ENCODE measurements around the gene ARID1A. TPM values are rescaled to one million over a fixed set of nuclear protein-coding genes. Genes with fewer than 3 reads are reported as not detected.

ARID1A gene
- total and polyA plus RNA-seq, 9 of the 15 experiments (the other 6 are each of a cell fraction or from before 2014, with no cell fraction given) = 8.3 to 88.3 (median 22.5) TPM

DNA sequence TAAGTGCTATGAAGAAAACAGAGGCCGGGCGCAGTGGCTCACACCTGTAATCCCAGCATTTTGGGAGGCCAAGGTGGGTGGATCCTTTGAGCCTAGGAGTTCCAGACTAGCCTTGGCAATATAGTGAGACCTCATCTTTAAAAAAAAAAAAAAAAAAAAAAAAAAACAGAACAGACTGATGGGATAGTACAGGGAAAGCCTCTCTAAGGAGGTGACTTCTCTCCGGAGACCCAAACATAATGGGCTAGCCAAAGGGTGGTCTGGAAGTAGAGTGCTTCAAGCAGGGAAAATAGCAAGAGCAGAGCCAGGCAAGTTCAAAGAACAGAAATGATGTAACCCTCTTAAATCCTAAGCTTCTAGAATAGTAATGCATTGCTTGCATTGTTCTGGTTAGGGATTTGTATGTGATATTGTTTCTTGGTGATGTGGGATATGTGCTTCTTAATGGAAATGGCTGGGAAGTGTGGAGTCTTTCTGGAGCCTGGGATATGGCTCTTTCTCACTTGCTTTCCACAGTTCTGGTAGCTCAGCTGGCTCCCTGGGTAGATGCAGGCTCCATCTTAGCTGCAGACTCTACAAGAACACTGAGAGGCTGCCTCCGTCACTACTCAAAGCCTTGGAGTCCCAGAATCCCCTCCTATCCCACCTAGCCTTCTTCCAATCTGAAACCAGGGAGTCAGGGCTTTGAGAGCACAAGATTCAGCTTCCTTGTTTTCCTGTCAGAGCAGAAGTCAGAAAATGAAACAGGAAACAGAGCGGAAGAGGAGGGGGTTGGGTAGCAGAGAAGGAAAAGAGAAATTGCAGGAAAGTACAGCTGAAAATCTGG, 90.0 kb downstream of the ARID1A start (continued):
- TF ChIP-seq, protein P1, sequence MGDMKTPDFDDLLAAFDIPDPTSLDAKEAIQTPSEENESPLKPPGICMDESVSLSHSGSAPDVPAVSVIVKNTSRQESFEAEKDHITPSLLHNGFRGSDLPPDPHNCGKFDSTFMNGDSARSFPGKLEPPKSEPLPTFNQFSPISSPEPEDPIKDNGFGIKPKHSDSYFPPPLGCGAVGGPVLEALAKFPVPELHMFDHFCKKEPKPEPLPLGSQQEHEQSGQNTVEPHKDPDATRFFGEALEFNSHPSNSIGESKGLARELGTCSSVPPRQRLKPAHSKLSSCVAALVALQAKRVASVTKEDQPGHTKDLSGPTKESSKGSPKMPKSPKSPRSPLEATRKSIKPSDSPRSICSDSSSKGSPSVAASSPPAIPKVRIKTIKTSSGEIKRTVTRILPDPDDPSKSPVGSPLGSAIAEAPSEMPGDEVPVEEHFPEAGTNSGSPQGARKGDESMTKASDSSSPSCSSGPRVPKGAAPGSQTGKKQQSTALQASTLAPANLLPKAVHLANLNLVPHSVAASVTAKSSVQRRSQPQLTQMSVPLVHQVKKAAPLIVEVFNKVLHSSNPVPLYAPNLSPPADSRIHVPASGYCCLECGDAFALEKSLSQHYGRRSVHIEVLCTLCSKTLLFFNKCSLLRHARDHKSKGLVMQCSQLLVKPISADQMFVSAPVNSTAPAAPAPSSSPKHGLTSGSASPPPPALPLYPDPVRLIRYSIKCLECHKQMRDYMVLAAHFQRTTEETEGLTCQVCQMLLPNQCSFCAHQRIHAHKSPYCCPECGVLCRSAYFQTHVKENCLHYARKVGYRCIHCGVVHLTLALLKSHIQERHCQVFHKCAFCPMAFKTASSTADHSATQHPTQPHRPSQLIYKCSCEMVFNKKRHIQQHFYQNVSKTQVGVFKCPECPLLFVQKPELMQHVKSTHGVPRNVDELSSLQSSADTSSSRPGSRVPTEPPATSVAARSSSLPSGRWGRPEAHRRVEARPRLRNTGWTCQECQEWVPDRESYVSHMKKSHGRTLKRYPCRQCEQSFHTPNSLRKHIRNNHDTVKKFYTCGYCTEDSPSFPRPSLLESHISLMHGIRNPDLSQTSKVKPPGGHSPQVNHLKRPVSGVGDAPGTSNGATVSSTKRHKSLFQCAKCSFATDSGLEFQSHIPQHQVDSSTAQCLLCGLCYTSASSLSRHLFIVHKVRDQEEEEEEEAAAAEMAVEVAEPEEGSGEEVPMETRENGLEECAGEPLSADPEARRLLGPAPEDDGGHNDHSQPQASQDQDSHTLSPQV (IDR thresholded peaks at IDR 0.05) = peak; percentile 18; the same call in 1 of the 2 replicates
- TF ChIP-seq HNRNPK (IDR thresholded peaks at IDR 0.05; ENCODE audit: low read depth, low read length, poor library complexity, severe bottlenecking) = no peak
- peak; percentile 19; the same call in 1 of the 2 replicates for TF ChIP-seq NFRKB (IDR thresholded peaks at IDR 0.05; ENCODE audit: low read depth)
- TF ChIP-seq ZHX1 (conservative IDR thresholded peaks at IDR 0.05; ENCODE audit: low read length) = no peak
- peak; percentile 52; the same call in 1 of the 2 replicates for TF ChIP-seq ZNF584 (CRISPR knock-in tag; IDR thresholded peaks at IDR 0.05; ENCODE audit: low read depth)
- TF ChIP-seq BHLHE40 (IDR thresholded peaks at IDR 0.05; ENCODE audit: low read length) = peak; percentile 27; the same call in 1 of the 2 replicates
- TF ChIP-seq KLF10 (CRISPR knock-in tag; IDR thresholded peaks at IDR 0.05) = no peak
- peak; percentile 14 for TF ChIP-seq PHF20 (IDR thresholded peaks at IDR 0.05; ENCODE audit: partially characterized antibody)
- TF ChIP-seq NEUROD1 (IDR thresholded peaks at IDR 0.05; ENCODE audit: borderline replicate concordance, low read depth, low read length, partially characterized antibody) = no peak
- no peak for TF ChIP-seq HIVEP1 (CRISPR knock-in tag; IDR thresholded peaks at IDR 0.05)
- no peak for TF ChIP-seq CHD4 (IDR thresholded peaks at IDR 0.05; ENCODE audit: insufficient read depth, insufficient replicate concordance, low read depth, low read length, poor library complexity, severe bottlenecking)
- no peak for TF ChIP-seq SLC30A9 (CRISPR knock-in tag; IDR thresholded peaks at IDR 0.05)
- TF ChIP-seq, protein P2, sequence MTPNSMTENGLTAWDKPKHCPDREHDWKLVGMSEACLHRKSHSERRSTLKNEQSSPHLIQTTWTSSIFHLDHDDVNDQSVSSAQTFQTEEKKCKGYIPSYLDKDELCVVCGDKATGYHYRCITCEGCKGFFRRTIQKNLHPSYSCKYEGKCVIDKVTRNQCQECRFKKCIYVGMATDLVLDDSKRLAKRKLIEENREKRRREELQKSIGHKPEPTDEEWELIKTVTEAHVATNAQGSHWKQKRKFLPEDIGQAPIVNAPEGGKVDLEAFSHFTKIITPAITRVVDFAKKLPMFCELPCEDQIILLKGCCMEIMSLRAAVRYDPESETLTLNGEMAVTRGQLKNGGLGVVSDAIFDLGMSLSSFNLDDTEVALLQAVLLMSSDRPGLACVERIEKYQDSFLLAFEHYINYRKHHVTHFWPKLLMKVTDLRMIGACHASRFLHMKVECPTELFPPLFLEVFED (CRISPR knock-in tag; conservative IDR thresholded peaks at IDR 0.05) = peak; percentile 73
- no peak for TF ChIP-seq PCBP2 (IDR thresholded peaks at IDR 0.05; ENCODE audit: low read depth, low read length, poor library complexity, severe bottlenecking)

Measured in K562 (cell line).